Mesenteric fat pad (tissue), 1 donor: Measurements from ENCODE around the gene HK2. TPM values are rescaled to one million over a fixed set of nuclear protein-coding genes. Genes with fewer than 3 reads are reported as not detected.
A peak's percentile ranks its signal among the peaks of the same experiment; 100 is the strongest.
"Not testable (repeated sequence)": the region's sequence is repeated elsewhere in the genome, so short reads cannot be mapped to it uniquely, and the experiment has no call there.

Experiments
- DNase-seq: peaks from one replicate; pipeline ENCODE4 v3.0.0-alpha.2; 2020; ENCODE audit warnings: low spot score
- total RNA-seq: library from RNA; stranded (reverse); fragmentation: NEBNext Ultra II Directional; extraction: Animal tissue kit (Norgen Biotek cat#: 25700); gene quantifications from one replicate; pipeline ENCODE4 v1.2.1, GENCODE V29; 2021
- donor health status: DM: yes; HTN: yes; CAD: no.

The HK2 gene
- total RNA-seq, 1 donor from 2014 or later = 46.2 TPM

DNA sequence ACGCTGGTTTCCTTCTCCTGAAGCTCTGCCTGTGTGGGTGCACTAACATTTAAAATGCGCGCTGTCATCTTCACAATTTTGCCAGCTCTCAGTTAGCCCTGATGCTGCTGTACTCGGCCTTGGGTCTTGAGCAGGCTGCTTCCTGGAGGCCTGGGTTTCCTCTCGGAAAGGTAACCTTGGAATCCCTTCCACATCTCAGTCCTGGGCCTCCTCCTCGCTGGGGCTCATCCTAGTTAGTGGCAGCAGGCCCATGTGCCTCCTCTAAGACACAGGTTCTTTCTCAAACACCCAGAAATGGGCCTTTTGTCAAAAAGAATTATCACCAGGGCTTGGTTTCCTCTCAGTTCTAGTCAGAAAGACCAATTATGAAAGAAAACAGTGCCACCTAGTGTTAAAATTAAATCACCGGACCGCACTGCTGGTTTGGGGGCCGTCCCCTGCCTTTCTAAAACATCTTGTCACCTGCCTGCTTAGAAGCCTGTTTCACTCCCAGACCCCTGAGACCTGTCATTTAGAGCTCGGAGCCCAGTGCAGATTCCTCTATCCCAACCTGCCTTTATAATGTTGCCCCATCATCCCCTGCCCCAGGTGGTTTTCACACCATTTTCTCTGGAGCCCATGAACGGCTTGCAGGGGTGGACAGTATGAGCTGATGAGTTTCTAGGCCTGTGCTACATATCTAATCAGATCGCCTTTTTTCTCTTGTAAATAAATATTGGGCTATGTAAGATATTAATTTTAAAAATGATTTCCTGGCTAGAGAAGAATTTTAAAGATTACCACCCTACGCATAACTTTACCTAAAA lies 42.4 kb downstream of the HK2 start:
- DNase-seq = peak; percentile 64

DNA sequence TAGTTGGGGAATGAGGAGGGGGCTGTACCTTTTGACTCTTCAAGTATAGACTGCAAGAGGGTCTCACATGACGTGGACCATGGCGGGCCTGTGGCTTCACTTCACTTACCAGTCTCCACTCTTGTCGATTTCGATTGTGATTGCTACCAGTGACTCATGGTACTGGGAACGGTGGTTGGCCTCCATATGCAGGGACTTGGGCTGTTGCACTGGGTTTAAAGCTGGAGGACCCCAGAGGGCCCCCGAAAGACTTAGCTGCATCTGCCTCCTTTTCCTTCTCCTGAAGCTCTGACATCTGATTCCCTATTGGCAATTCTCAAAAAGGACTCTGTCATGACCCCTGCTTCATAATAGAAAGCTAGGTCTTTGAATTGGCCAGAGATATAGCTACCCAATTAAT lies 43.4 kb downstream of the HK2 start:
- DNase-seq = peak; percentile 60

DNA sequence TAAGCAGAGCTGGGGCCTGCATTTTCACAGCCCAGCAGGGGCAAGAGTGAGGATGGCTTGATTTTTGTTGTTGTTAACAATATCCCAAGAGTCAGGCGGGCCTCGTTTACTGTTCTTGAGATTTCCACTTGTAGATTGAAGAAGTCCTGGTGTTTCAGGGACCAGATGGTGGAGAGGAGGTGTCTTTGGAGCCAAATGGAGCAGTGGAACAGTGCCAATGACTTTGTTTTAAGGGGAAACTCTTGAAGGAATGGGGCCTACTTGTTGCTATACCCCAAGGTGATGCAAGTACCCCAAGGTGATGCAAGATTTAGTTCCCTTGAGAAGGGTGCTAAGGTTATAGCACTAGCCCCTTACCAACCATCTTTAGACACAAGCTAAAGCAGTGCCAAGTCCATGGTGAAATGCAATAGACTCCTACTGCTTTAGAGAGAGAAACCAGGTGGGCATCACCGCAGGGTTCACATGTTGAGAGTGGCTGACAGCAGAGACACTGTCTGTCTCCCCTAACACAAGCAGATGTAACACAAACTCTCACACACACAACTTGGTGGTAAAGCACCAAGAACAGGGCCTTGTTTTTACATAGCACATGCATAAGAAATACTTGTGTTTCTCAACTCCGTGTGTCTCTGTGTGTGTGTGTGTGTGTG lies 44.0 kb downstream of the HK2 start:
- peak; percentile 20 for DNase-seq

DNA sequence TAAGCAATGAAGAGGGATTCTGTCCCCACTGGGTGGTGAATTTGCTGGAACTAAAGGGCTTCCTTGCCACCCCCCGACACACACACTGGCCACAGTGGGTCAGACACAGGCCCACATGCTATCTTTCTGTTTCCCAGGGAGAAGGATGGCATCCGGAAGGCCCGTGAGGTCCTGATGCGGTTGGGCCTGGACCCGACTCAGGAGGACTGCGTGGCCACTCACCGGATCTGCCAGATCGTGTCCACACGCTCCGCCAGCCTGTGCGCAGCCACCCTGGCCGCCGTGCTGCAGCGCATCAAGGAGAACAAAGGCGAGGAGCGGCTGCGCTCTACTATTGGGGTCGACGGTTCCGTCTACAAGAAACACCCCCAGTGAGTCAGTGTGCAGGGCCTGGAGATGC lies 44.6 kb downstream of the HK2 start:
- peak; percentile 57 for DNase-seq

DNA sequence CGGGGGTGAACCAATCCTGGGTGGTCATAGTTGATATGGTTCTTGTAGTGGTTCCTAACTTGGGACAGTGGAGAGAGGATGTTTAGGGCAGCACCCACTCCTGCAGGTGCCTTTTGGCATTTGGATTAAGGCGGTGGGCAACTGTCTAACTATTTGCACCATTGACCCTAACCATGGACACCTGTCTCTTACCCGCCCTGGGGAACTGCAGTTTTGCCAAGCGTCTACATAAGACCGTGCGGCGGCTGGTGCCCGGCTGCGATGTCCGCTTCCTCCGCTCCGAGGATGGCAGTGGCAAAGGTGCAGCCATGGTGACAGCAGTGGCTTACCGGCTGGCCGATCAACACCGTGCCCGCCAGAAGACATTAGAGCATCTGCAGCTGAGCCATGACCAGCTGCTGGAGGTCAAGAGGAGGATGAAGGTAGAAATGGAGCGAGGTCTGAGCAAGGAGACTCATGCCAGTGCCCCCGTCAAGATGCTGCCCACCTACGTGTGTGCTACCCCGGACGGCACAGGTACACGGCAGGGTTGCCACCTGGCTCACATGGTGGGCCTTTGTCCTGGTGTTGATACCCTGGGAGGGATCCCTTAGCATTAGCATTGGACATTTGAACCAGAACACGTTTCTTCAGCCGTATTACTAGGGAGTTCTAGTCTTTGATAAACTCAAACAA lies 46.3 kb downstream of the HK2 start:
- DNase-seq = peak; percentile 78

DNA sequence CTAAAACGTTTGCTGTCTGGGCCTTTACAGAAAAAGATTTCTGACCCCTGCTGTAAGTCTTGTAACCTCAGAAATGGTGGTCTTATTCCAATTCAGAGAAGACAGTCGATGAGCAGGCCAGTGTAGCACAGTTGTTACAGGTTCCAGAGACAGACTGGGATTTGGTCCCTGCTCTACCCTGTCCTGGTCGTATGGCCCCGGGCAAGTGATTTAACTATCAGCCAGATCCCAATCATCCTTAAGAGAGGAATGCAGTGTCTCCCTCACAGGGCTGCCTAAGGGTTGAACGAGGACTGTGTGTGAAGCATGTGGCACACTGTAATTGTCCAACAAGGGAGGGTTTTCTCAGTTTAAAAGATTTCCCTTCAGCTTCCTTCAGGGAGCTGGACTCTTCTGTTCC lies 47.2 kb downstream of the HK2 start:
- peak; percentile 47 for DNase-seq

DNA sequence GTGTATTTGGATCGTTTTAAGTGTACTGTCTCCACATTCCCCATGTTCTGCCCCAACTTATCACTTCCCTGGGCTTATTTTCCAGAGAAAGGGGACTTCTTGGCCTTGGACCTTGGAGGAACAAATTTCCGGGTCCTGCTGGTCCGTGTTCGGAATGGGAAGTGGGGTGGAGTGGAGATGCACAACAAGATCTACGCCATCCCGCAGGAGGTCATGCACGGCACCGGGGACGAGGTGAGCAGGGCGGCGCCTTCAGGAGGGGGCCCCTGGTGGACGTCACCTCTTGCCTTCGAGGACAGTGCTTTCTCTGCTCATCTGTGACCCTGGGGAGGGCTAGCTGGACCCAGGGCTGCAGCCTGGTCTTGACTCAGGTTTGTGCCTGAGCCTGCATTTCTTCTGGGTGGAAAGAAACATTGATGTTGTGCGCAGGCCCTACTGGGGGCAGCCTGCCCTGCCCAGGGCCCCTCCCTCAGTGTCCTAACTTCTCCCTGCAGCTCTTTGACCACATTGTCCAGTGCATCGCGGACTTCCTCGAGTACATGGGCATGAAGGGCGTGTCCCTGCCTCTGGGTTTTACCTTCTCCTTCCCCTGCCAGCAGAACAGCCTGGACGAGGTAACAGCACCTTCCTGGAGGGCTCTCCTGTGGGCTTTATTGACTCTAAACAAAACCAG lies 47.8 kb downstream of the HK2 start:
- DNase-seq = peak; percentile 60

DNA sequence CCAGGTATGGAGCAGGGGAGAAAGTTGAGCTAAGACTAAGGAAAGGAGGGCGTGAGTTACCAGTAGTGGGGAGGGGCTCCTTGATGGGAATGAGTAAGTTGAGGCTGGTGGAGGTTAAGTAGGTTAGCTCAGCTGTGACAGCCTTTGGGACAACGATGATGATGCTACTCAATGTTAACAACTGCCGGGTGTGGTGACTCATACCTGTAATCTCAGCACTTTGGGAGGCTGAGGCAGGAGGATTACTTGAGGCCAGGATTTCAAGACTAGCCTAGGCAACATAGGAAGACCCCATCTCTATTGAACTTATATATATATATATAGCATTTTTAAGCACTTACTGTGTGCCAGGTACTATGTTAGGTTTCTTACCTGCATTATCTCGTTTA lies 48.4 kb downstream of the HK2 start:
- DNase-seq = no peak

DNA sequence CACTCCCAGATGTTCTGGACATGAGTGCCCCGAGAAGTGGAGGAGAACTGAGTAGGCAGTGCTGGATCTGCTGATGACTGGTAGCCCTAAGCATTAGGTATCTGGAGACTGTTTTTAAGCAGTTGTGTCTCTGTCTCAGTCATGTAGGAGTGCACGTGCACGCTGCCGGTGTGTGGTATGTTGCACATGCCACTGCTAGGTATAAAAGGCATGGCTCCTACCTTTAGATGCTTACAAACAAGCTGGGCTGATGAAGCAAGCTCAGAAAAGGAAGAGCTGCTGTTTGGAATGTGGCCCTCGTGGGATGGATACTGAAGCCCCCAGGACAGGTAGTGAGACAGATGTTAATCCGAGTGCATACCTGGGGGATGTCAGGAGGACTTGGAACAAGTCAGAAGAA lies 49.1 kb downstream of the HK2 start:
- no peak for DNase-seq

DNA sequence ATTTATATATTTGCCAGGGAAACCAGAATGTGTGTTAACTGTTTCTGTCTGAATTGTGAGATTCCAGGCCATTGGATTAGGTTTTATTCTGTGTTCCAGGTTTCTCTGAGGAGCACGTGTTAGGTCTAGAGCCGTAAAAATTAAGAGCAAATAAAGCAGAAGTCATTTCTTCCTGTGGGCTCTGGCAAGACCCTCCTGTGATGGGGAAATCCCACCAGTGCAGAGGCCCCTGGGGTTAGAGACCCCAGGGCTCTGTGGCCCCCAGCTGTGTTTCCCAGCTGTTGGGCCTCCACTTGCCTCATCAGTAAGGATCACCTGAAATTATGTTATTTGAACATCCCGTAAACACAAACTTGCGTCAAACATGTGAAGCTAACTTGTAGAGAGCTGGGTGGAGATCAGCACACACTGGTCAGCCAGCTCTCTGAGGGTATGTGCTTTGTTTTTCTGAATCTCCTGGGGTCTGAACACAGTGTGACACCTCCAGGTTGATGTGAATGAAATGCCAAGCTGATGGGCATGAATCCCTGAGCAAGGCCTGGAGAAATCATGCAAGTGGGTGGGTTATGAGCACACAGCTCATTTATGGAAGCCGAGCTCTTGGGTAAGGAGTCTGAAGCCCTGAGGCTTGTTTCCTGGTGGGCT lies 50.3 kb downstream of the HK2 start:
- DNase-seq = no peak

DNA sequence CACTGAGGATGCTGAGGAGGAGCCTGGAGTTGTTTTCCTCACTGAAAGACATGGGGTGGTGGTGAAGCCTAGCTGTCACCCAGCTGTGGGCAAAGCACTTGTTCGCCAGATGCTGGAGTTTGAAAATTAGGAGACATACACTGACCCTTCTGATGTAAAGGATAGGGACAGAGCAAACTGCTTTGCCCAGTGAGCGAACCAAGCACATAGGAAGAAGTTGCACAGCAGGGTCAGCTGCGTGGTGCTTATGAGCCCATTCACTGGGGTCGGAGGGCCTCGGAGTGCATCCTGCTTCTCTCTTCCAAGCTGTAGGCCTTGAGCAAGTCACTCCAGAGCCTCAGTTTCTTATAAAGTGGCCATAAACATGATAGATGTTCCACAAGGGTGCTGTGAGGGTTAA lies 50.9 kb downstream of the HK2 start:
- no peak for DNase-seq

DNA sequence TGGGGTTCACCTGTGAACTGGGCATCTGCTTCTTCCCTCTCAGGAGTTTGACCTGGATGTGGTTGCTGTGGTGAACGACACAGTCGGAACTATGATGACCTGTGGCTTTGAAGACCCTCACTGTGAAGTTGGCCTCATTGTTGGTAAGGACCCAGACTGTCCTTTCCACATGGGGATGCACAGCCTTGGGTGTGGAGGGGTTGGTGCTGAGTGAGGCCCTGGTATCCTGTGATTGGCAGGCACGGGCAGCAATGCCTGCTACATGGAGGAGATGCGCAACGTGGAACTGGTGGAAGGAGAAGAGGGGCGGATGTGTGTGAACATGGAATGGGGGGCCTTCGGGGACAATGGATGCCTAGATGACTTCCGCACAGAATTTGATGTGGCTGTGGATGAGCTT lies 52.3 kb downstream of the HK2 start:
- no peak for DNase-seq

DNA sequence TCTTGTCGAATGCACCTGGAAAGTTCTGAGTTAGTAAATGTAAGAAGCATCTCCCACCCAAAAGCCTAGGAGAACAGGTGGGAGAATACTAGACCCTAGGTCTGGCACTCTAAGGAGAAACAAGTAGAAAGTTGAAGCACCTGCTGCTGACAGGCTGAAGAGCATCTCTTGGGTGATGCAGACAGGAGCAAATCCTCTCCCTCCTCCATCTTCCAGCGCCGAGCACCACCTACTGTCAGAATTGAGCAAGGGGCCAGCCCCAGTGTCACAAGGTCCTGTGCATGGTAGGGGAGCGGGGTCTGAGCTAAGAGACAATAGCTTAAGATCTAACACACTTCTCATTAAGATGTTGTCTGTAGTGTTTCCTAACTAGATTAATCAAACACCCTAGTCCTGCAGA lies 52.9 kb downstream of the HK2 start:
- DNase-seq = no peak

DNA sequence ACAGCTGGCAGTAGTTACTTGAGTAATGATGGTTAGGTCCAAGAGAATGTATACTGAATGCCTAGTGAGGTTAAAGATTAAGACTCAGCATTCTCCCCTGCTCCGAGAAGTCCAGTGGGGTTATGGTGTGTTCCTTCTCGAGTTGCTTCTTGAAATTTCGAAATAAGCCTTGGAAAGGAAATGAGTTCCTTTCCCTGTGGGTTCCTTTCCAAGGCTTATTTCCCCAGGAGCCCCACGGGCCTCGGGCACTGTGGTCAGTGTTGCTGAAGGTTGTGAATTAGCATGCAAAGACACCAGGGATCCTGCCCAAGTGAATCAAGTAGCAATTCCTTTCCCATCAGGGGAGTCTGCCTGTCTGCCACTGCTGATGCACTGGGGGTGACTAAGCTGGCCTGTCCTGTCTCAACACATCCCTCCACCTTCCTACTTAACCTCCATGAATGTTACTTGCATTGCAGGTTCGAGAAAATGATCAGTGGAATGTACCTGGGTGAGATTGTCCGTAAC lies 53.6 kb downstream of the HK2 start:
- DNase-seq = no peak

DNA sequence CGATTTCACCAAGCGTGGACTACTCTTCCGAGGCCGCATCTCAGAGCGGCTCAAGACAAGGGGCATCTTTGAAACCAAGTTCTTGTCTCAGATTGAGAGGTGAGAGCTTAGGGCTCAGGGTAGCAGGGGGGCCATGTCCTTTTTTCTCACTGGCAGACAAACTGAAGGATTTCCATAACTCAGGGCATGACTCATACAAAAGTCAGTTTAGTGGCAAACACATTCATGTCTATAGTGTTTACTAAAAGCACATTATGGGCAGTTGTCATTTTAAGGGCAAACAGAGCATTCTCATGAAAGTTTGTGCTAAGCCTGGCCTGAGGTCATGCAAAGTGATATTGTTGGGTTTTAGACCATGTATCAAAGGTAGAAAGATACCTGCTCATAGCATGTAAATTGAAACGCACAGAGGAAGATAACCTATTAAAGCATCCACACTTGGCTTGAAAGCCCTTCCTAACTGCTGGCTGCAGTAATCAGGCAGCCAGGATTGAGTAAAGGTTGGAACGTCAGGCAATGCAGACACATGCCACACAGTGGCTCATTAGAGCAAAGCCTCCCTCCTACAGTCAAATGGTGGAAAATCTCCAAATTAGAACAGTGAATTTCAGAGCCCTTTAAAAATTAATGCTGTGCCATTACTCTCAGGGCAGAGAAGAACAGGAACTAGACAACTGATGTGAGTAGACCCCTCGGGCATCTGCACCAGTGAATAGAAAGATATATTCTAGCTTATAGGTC lies 54.2 kb downstream of the HK2 start:
- no peak for DNase-seq

DNA sequence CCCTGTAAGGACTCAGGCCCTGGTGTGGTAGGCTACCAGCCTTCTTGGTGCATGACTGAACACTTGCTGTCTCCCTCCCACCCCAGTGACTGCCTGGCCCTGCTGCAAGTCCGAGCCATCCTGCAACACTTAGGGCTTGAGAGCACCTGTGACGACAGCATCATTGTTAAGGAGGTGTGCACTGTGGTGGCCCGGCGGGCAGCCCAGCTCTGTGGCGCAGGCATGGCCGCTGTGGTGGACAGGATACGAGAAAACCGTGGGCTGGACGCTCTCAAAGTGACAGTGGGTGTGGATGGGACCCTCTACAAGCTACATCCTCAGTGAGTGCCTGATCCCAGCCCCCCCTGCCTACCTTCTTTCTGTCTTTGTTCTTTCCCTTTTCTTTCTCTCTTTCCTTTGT lies 55.2 kb downstream of the HK2 start:
- DNase-seq = no peak

DNA sequence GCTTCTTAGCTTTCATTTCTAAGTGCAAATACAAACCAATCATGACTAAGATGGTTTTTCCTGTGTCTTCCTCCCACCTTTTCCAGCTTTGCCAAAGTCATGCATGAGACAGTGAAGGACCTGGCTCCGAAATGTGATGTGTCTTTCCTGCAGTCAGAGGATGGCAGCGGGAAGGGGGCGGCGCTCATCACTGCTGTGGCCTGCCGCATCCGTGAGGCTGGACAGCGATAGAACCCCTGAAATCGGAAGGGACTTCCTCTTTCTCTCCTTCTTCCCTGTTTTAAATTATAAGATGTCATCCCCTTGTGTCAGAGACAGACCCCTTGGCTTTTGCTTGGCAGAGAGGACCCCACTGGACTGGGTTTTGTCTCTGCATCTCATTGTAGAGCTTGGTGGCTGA lies 56.8 kb downstream of the HK2 start:
- DNase-seq = no peak

DNA sequence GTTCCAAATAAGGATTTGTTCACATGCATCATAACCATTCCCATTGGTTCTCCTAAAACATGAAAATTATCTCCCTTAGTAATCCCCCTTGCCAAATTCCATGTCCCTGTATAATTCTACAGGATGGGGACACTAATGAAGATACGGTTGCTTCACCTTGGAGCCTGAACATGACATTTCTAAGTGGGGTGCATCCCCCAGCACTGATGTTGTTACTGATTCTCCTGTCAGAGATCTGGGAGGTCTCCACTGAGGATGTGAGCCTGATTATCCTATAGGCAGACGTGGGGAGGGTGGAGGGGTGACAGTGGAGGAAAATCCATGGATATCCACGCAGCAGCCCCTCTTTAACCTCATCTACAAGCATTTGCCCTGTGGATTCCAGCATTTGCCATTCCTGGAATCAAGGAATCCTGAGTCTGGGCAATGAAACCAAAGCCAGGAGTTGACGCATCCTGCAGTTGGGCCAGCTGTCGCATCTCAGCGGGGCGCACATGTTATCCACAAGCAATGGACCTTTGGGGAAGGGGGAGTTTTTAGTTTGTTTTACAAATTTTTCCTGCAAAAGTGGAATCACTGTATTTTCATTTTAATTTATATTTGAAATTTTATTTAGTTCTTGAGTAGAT lies 57.3 kb downstream of the HK2 start:
- no peak for DNase-seq

DNA sequence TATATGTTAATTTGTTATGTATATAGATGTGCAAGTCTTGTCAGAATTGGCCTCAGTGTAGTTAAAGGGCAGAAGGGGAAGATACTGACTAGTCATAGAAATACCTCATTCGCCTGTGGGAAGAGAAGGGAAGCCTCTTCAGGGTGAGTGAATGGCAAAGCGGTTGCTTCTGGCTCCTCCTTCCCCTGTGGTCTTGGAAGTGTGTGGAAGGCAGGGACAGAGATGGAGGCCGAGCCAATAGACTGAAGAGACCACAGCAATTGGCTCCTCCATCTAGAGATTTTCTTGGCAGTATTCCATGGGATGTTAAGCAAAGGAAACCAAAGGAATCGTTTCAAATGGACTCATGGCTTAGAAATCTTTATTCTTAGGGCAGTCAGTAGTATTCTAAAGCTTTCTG lies 57.9 kb downstream of the HK2 start:
- DNase-seq = not testable (repeated sequence)

DNA sequence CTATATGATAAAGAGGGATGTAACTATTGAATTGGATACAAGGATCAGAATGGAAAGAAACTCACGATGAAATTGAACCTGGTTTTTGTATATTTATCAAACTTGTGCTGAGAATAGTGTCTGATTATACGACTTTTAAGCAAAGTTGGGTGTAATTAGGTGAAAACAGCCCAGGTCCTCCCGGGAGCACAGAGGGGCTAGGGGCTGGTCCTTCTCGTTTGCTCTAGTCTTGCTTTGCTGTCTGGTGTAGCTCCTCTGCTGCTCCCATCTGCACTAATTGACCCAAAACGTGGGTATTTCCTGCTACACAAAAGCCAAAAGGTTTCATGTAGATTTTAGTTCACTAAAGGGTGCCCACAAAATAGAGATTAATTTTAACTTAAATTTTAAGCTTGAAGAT lies 58.7 kb downstream of the HK2 start:
- no peak for DNase-seq
